Loucy (cell line): Measurements from ENCODE around the gene MOXD1.
"Not testable (repeated sequence)": the region's sequence is repeated elsewhere in the genome, so short reads cannot be mapped to it uniquely, and the experiment has no call there.

Experiments used
- H2AFZ ChIP-seq: fragments of 200-600 bp; sonication (generic); 2 replicates; pipeline ENCODE4 v1.6.0; 2016; ENCODE audit warnings: antibody characterized with exemption, mild to moderate bottlenecking, low read length, moderate library complexity
- H3F3A ChIP-seq: fragments of 200-600 bp; 2 replicates; pipeline ENCODE4 v1.6.0; 2016; ENCODE audit warnings: antibody characterized with exemption, low read depth, mild to moderate bottlenecking
- H3K27me3 ChIP-seq: fragments of 200-600 bp; sonication (generic); 2 replicates; pipeline ENCODE4 v1.6.1; 2014; ENCODE audit warnings: low read length, mild to moderate bottlenecking; ENCODE audit not compliant: insufficient read depth, poor library complexity, severe bottlenecking
- H3K36me3 ChIP-seq: fragments of 200-600 bp; sonication (generic); 2 replicates; pipeline ENCODE4 v1.6.1; 2016; ENCODE audit warnings: low read length; ENCODE audit not compliant: insufficient read depth
- H3K4me1 ChIP-seq: fragments of 200-600 bp; sonication (generic); 2 replicates; pipeline ENCODE4 v1.5.1; 2014; ENCODE audit warnings: low read length, mild to moderate bottlenecking; ENCODE audit not compliant: insufficient read depth, poor library complexity, severe bottlenecking
- H3K4me2 ChIP-seq: fragments of 200-600 bp; sonication (generic); 2 replicates; pipeline ENCODE4 v1.6.0; 2014; ENCODE audit warnings: antibody characterized with exemption, low read length, low read depth, mild to moderate bottlenecking; ENCODE audit not compliant: poor library complexity, severe bottlenecking
- H3K4me3 ChIP-seq: fragments of 200-600 bp; sonication (generic); 2 replicates; pipeline ENCODE4 v1.5.1; 2014; ENCODE audit warnings: low read length, mild to moderate bottlenecking, mixed read lengths; ENCODE audit not compliant: poor library complexity, severe bottlenecking
- H3K79me2 ChIP-seq: fragments of 200-600 bp; sonication (generic); 2 replicates; pipeline ENCODE4 v1.6.1; 2014; ENCODE audit warnings: low read length; ENCODE audit not compliant: insufficient read depth
- H3K9ac ChIP-seq: fragments of 200-600 bp; sonication (generic); 2 replicates; pipeline ENCODE4 v1.6.0; 2014; ENCODE audit warnings: mild to moderate bottlenecking, low read depth, low read length, moderate library complexity; ENCODE audit not compliant: poor library complexity, severe bottlenecking
- H3K9me2 ChIP-seq: fragments of 200-600 bp; sonication (generic); replicated peaks from 2 replicates; pipeline ENCODE4 v1.6.1; 2016; ENCODE audit warnings: low read depth, low read length, mixed read lengths
- H3K9me3 ChIP-seq: fragments of 200-600 bp; sonication (generic); 2 replicates; pipeline ENCODE4 v1.6.1; 2014; ENCODE audit warnings: mild to moderate bottlenecking, antibody characterized with exemption, low read length, low read depth; ENCODE audit not compliant: insufficient read depth
- H4K20me1 ChIP-seq: fragments of 200-600 bp; sonication (generic); 2 replicates; pipeline ENCODE4 v1.6.0; 2014; ENCODE audit warnings: antibody characterized with exemption, low read length, mild to moderate bottlenecking; ENCODE audit not compliant: insufficient read depth, poor library complexity, severe bottlenecking
- CTCF ChIP-seq: fragments of 200-600 bp; sonication (generic); conservative IDR thresholded peaks from 2 replicates; pipeline ENCODE4 v1.5.1; 2014; ENCODE audit warnings: mild to moderate bottlenecking, antibody characterized with exemption, low read length
- EZH2phosphoT487 ChIP-seq: fragments of 200-600 bp; IDR thresholded peaks from 2 replicates; pipeline ENCODE4 v1.6.1; 2018; ENCODE audit warnings: antibody characterized with exemption, mild to moderate bottlenecking, moderate library complexity, borderline replicate concordance

The MOXD1 gene

GRCh38 chr6:132270726-132271402 lies 130.4 kb downstream of the MOXD1 start:
- Histone ChIP-seq H3K79me2 (no peaks in the 10 kb centered on the region), H3K9me2 (no peaks in the 10 kb centered on the region), H3F3A (no peaks in the 10 kb centered on the region), H3K4me3 (no peak overlapping the region), H4K20me1 (no peaks in the 10 kb centered on the region), H2AFZ (no peak overlapping the region), H3K9ac (no peak overlapping the region), H3K4me1 (peaks cover 20% of the 10 kb centered on the region), H3K36me3 (no peaks in the 10 kb centered on the region), H3K4me2 (no peak overlapping the region), H3K27me3 (no peaks in the 10 kb centered on the region), H3K9me3 (no peaks in the 10 kb centered on the region)
- no peak for TF ChIP-seq EZH2phosphoT487
- TF ChIP-seq CTCF = no peak

GRCh38 chr6:132268666-132269065 lies 132.6 kb downstream of the MOXD1 start:
- H3K4me2 ChIP-seq, H3K36me3 ChIP-seq, H3K9me3 ChIP-seq, H3K79me2 ChIP-seq, H3F3A ChIP-seq, H4K20me1 ChIP-seq, H2AFZ ChIP-seq, H3K27me3 ChIP-seq, H3K9ac ChIP-seq, H3K4me3 ChIP-seq, H3K9me2 ChIP-seq: not testable (repeated sequence)
- H3K4me1 ChIP-seq = peaks cover 24% of the 10 kb centered on the region

GRCh38 chr6:132268209-132268608 lies 133.1 kb downstream of the MOXD1 start:
- TF ChIP-seq CTCF = no peak
- no peak for TF ChIP-seq EZH2phosphoT487
- no peak overlapping the region for H2AFZ ChIP-seq
- no peaks in the 10 kb centered on the region for H3K9me2 ChIP-seq
- H3K4me2 ChIP-seq = peak overlapping the region; percentile 10
- H3K4me3 ChIP-seq = no peak overlapping the region
- H3K36me3 ChIP-seq = no peaks in the 10 kb centered on the region
- no peak overlapping the region for H3K9ac ChIP-seq
- no peaks in the 10 kb centered on the region for H3K79me2 ChIP-seq
- H4K20me1 ChIP-seq = no peaks in the 10 kb centered on the region
- no peaks in the 10 kb centered on the region for H3F3A ChIP-seq
- H3K9me3 ChIP-seq = no peaks in the 10 kb centered on the region
- H3K4me1 ChIP-seq = peaks cover 24% of the 10 kb centered on the region
- H3K27me3 ChIP-seq = no peaks in the 10 kb centered on the region

GRCh38 chr6:132265451-132266097 lies 135.7 kb downstream of the MOXD1 start:
- Histone ChIP-seq H3K27me3 (no peaks in the 10 kb centered on the region), H2AFZ (no peak overlapping the region), H3K9me2 (no peaks in the 10 kb centered on the region), H3K4me2 (peak overlapping the region; percentile 16), H3K9me3 (no peaks in the 10 kb centered on the region), H3K4me3 (no peak overlapping the region), H4K20me1 (no peaks in the 10 kb centered on the region), H3K9ac (no peak overlapping the region), H3F3A (no peaks in the 10 kb centered on the region), H3K79me2 (no peaks in the 10 kb centered on the region), H3K4me1 (peaks cover 24% of the 10 kb centered on the region), H3K36me3 (no peaks in the 10 kb centered on the region)
- no peak for TF ChIP-seq EZH2phosphoT487
- no peak for TF ChIP-seq CTCF
